ENCODE data around the gene STX5.

STX5 gene

DNA sequence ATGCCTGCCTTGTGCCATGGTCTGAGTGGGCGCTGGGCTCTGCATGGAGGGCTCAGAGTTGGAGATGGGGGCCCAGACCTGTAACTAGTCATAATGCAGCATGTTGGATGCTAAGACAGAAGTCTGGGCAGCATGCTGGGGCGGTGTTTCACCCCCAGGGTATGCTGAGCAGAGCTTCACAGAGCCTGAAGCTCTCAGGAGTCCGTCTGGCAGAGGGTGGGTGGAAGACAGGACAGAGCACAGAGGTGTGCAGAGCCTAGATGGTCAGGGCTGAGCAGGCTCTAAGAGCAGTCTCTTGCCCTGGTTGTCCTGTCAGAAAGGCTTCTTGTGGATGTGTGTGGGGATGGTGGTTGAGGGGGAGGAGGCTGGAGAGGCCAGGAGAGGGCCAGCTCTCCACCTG is 53.4 kb downstream of the STX5 start:
- DNase-seq = no peak

DNA sequence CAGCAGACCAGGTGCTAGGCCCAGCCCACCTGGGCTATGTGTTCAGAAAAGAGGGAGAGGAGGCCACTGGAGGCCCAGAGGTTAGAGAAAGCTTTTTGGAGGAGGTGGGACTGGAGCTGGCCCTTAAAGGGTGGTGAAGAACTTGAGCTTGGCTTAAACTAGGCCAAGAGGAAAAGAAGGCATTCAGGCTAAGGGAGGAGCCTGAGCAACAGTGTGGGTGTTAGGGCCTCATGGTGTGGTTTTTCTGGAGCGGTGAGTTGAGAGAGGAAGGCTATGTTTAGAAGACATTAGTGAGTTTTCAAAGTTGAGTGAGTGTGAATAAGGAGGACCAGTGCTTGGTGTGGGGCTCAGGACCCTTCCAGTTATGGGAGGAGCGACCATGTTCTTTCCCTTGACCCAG is 54.5 kb downstream of the STX5 start:
- no peak for DNase-seq

DNA sequence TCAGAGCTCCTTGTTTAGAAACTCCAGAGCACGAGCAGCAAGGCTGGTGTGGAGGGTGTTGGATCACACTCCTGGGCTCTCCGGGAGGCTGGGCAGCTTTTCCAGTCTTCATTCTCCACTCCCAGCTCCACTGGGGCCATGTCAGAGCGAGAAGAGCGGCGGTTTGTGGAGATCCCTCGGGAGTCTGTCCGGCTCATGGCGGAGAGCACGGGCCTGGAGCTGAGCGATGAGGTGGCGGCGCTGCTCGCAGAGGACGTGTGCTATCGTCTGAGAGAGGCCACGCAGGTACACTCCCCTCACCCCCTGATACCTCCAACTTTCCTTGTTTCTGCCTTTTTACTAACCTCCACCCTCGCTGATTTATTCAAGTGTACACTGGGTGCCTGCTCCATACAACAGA is 56.2 kb downstream of the STX5 start:
- no peak for DNase-seq

DNA sequence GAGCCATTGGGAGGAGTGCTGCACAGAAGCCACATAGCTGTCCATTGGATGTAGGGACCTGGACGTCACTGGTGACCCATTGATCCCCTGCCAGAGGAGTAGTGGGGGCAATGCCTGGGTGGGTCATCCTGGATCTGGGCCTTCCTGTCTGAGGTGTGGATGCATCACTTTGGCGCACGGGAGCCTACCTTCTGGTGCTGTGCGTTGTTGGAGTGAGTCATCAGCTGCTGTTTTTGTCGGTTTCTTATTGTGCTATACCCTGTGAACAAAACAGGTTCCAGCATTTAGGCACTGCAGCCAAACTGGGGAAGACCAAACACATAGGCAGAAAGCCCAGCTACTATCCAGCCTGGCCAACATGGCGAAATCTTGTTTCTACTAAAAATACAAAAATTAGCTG is 57.4 kb downstream of the STX5 start:
- no peak for DNase-seq

DNA sequence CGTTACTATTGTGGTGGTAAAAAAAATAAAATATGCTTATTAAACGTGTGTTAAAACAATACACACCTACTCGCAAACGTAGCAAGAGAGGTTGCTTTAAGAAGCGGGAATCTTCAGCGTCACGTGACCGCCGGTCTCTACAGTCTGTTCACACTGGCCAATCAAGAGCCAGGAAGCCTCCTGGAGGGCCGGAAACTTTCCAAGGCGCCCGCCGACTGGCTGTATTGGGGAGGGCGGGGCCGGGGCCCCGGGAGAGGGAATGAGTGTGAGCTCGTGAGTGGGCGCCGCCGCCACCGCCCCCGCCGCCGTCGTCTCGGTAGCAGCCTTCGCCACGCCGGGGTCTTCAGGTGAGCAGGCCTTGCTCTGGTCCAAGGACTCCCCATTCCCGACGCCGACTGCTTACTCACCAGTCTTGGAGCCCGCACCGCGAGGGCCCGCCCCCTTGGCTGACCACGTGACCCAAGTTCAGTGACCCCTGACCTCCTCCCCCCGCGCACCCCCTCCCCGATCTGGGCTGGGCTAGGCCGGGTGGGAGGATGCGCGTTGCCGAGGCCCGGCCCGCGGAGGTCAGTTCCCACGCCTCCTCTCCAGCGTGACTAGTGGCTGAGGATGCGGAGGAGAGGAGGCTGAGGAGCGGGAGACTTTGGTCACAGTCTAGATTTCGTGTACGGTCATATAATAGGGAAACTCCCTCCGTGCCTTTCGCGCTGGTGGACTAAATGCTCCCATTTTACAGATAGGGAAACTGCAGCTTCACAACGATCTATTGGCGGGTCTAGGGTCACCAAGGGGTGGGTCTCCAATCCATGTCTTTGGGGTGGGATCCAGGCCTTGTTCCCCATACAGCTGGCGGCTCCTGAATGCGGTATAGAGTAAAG is 60.5 kb downstream of the STX5 start, which contains the start of gene TAF6L:
TSS of gene TAF6L (plus strand) at position 253 of the 878 bp plus-strand sequence. CDS start 4,388 bp downstream, outside the sequence.
- peak; percentile 98 for DNase-seq

DNA sequence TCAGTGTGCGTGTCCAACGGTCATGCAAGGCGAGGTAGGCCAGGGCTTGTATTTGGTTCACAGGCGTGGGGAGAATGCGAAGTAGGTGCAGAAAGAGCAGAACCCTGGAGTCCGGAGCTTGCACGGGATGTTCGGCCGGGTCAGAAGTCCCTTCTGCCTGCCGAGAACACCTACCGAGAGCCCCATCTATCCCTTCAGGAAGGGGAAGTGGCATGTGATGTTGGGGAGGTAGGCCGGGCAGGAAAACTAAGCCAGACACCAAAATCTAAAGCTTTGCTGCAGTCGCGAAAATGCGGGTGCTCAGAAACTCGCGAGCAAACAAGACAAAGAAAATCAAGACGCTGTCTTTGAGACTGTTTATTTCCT is 61.1 kb downstream of the STX5 start:
- DNase-seq = peak; percentile 38

DNA sequence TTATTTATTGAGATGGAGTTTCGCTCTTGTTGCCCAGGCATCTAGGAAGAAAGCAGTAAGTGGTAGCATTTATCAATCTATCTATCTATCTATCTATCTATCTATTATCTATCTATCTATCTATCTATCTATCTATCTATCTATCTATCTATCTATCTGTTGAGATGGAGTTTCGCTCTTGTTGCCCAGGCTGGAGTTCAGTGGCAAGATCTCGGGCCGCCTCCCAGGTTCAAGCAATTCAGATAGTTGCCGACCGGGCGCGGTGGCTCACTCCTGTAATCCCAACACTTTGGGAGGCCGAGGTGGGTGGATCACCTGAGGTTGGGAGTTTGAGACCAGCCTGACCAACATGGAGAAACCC is 71.0 kb downstream of the STX5 start:
- DNase-seq = peak; percentile 33

DNA sequence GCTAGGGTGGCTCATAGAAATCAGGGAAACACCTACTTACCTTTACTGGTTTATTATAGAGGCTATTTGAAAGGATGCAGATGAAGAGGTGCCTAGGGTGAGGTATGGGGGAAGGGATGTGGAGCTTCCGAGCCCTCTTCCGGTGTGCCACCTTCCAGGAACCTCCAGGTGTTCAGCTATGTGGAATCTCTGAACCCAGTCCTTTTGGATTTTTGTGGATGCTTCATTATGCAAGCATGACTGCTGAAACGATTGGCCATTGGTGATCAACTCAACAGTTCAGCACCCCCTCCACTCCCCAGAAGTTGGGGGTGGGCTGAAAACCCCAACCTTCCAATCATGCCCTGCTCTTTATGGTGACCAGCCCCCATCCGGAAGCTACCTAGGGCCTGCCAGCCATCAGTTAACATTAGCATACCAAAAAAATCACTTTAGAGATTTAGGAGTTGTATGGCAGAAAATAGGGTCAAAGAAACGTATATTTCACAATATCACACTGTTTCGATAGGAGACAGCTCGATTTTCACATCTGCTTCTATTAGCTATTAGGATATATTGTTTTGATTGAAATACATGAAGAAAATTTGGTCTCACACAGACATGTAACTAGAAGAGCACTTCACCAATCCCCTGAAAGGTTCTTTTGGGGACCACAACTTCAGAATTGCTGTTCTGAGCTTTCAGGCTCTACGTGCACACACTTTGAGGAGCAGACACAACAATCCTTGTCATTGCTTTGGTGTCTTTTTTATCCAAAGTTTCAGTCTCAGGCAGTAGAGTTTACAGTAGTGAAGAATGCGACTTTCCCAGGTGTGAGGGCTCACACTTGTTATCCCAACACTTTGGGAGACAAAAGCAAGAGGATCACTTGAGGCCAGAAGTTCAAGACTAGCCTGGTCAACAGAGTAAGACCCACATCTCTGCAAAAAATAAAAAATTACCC is 73.7 kb downstream of the STX5 start:
- DNase-seq = no peak
